Measurements from ENCODE around the gene GSS. TPM values are rescaled to one million over a fixed set of nuclear protein-coding genes. Genes with fewer than 3 reads are reported as not detected.
A peak's percentile ranks its signal among the peaks of the same experiment; 100 is the strongest.

Gene GSS
- total RNA-seq, 4 donors from 2014 or later, result 14.1 to 33.0 (median 23.8) TPM

DNA sequence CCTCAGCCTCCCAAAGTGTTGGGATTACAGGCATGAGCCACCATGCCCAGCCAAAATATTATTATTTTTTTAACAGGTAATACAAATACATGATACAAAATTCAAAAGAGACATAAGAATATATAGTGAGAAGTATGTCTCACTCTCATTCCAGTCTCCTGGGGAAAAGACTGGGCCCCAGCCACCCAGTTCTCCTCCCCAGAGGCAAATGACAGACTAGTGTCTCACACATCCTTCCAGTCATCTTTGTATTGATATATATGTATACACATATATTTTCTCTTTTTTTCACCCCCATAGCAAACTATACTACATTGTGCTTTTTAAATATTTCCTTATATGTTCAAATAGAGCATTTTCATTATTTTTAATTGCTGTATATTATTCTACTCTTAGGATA lies 8.3 kb downstream of the GSS start:
- Histone ChIP-seq H3K9me3 (no peaks in the 10 kb centered on the region), H3K36me3 (peaks cover 0 to 7% of the 10 kb centered on the region in 2 donors), H3K4me1 (peaks cover 26 to 47% of the 10 kb centered on the region in 2 donors), H3K27me3 (no peaks in the 10 kb centered on the region), H3K4me3 (no peak overlapping the region), H3K27ac (peak overlapping the region in 3 of 4 donors; percentile 7 to 68 (median 41))
- ATAC-seq (no peak), DNase-seq (no peak)
- TF ChIP-seq, protein P1, sequence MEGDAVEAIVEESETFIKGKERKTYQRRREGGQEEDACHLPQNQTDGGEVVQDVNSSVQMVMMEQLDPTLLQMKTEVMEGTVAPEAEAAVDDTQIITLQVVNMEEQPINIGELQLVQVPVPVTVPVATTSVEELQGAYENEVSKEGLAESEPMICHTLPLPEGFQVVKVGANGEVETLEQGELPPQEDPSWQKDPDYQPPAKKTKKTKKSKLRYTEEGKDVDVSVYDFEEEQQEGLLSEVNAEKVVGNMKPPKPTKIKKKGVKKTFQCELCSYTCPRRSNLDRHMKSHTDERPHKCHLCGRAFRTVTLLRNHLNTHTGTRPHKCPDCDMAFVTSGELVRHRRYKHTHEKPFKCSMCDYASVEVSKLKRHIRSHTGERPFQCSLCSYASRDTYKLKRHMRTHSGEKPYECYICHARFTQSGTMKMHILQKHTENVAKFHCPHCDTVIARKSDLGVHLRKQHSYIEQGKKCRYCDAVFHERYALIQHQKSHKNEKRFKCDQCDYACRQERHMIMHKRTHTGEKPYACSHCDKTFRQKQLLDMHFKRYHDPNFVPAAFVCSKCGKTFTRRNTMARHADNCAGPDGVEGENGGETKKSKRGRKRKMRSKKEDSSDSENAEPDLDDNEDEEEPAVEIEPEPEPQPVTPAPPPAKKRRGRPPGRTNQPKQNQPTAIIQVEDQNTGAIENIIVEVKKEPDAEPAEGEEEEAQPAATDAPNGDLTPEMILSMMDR (IDR thresholded peaks at IDR 0.05 in 4 of 5, conservative IDR thresholded peaks at IDR 0.05 in 1 of 5), result no peak
- TF ChIP-seq POLR2A (IDR thresholded peaks at IDR 0.05), result no peak
- intact Hi-C loops (cut with DNase I; ENCODE audit: low total_unique reads), result no loop called here
- in situ Hi-C loops (cut with MboI; ENCODE audit: low sequenced_read_pairs in 4 of 4), result no loop called here

DNA sequence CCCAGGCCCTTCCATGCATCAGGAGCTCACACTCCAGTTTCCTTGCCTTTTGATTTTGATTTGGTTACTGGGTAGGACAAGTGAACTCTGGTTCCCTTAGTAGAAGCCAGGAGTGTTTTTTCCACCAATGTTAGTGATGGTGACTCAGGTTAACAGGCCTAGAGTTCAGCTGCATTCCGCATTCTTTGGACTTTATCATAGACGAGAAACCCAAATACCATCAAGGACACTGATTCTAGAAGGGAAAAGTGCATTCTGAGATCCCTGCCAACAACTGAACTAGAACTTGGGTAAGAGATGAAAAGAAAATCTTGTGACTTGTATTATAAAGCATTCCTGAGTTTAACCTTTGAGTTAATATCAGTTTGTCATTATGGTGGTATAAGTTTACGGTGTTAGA lies 8.9 kb downstream of the GSS start:
- H3K27ac ChIP-seq, result peak overlapping the region in 3 of 4 donors; percentile 32 to 68 (median 66)
- no peak for TF ChIP-seq POLR2A (IDR thresholded peaks at IDR 0.05)
- TF ChIP-seq, protein P1 (IDR thresholded peaks at IDR 0.05 in 4 of 5, conservative IDR thresholded peaks at IDR 0.05 in 1 of 5), result no peak

DNA sequence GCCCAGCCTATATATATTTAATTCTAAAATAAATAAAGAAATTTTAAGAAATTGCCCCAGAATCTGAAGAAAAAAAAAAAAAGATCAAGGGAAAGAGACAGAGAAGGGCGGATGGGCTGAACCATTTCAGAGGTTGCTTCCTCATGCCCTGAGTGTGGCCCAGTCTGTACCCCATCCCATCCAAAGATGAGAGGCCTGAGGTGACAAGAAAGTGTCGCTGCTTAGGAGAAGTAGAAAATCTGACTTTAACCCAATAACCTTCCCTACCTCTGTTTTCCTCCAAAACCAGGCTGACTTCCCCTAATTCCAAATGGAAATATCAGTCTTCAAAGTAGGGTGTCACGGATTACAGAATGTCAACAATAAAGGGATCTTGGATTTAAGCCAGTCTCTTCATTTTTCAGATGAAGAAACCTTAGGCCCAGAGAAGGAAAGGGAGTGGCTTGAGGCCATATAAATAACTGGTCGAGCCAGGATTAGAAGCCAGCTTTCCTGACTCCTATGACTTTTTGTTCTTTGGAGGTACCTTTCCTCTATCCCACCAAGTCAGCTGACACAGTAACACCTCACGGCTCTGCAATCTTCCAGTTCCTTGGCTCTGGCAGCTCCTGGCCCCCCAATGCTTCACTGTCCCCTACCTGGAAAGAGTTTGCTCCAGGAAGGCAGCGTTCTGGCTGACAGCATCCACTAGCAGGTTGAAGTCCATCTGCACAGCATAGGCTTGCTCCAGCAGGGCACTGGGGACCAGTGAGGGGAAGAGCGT lies 10.1 kb downstream of the GSS start:
- Histone ChIP-seq H3K9me3 (no peaks in the 10 kb centered on the region), H3K4me1 (peaks cover 25 to 46% of the 10 kb centered on the region in 2 donors), H3K4me3 (no peak overlapping the region), H3K27ac (peak overlapping the region; percentile 32 to 68 (median 63)), H3K27me3 (no peaks in the 10 kb centered on the region), H3K36me3 (peaks cover 0 to 12% of the 10 kb centered on the region in 2 donors)
- in situ Hi-C loops (cut with MboI; ENCODE audit: low sequenced_read_pairs in 4 of 4), result no loop called here
- DNase-seq, result no peak
- TF ChIP-seq POLR2A (IDR thresholded peaks at IDR 0.05), result no peak
- TF ChIP-seq, protein P1 (IDR thresholded peaks at IDR 0.05 in 4 of 5, conservative IDR thresholded peaks at IDR 0.05 in 1 of 5), result no peak
- peak in 1 of 2 donors; percentile 10 for ATAC-seq
- intact Hi-C loops (cut with DNase I; ENCODE audit: low total_unique reads), result no loop called here

More for the DNA sequence above, 8.9 kb downstream of the GSS start:
- H3K27me3 ChIP-seq, result no peaks in the 10 kb centered on the region
- in situ Hi-C loops (cut with MboI; ENCODE audit: low sequenced_read_pairs in 4 of 4) (no loop called here), intact Hi-C loops (cut with DNase I; ENCODE audit: low total_unique reads) (no loop called here)
- ATAC-seq (no peak), DNase-seq (no peak)
- H3K36me3 ChIP-seq, result peaks cover 0 to 12% of the 10 kb centered on the region in 2 donors
- peaks cover 20 to 46% of the 10 kb centered on the region in 2 donors for H3K4me1 ChIP-seq
- no peaks in the 10 kb centered on the region for H3K9me3 ChIP-seq
- no peak overlapping the region for H3K4me3 ChIP-seq

DNA sequence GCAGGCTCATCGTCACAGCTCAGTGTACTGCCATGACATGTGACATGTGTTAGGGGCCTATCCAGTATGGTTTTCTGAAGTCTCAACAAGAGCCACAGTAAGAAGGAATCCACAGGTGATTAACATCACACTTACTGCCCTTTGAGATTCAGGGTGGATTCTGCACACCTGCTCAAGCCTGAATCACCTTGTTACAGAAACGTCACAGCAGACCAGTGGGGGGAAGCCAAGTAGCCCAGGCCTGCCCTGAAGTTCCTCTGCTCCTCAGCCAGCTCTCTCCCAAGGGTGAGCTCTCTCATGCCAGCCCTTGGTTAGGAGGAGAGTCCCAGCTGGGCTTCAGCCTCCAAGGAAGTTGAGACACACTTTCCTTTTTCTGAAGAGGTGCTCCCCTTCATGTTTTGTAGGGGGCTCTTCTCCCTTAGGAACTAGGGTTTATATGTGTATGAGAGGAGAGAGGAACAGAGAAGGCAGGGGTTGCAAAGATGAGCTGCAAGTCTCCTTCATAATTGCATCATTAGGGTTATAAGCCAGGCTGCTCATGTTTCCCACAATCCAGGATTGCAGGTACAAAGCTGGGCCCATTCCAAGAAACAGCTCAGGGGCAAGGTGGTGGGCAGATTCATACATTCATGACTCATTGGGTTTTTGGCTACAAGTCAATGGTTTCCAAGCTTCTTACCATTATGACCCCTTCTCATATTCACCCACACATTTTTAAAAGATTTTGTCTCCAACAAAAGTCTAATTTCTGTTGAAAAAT lies 11.6 kb downstream of the GSS start:
- Histone ChIP-seq H3K27me3 (no peaks in the 10 kb centered on the region), H3K27ac (peak overlapping the region in 3 of 4 donors; percentile 38 to 77 (median 61)), H3K36me3 (peaks cover 0 to 12% of the 10 kb centered on the region in 2 donors), H3K4me1 (peaks cover 38 to 58% of the 10 kb centered on the region in 2 donors), H3K9me3 (no peaks in the 10 kb centered on the region), H3K4me3 (no peak overlapping the region)
- ATAC-seq (peak in 1 of 2 donors; percentile 24), DNase-seq (no peak)
- intact Hi-C loops (cut with DNase I; ENCODE audit: low total_unique reads), result no loop called here
- in situ Hi-C loops (cut with MboI; ENCODE audit: low sequenced_read_pairs in 4 of 4), result no loop called here
- no peak for TF ChIP-seq POLR2A (IDR thresholded peaks at IDR 0.05)
- TF ChIP-seq, protein P1 (IDR thresholded peaks at IDR 0.05 in 4 of 5, conservative IDR thresholded peaks at IDR 0.05 in 1 of 5), result no peak
